ENCODE measurements around the gene VWA8. TPM values are rescaled to one million over a fixed set of nuclear protein-coding genes. Genes with fewer than 3 reads are reported as not detected.
"Not testable (repeated sequence)": the region's sequence is repeated elsewhere in the genome, so short reads cannot be mapped to it uniquely, and the experiment has no call there.

The VWA8 gene
- total RNA-seq, 1 experiment from 2014 or later = 21.4 TPM

DNA sequence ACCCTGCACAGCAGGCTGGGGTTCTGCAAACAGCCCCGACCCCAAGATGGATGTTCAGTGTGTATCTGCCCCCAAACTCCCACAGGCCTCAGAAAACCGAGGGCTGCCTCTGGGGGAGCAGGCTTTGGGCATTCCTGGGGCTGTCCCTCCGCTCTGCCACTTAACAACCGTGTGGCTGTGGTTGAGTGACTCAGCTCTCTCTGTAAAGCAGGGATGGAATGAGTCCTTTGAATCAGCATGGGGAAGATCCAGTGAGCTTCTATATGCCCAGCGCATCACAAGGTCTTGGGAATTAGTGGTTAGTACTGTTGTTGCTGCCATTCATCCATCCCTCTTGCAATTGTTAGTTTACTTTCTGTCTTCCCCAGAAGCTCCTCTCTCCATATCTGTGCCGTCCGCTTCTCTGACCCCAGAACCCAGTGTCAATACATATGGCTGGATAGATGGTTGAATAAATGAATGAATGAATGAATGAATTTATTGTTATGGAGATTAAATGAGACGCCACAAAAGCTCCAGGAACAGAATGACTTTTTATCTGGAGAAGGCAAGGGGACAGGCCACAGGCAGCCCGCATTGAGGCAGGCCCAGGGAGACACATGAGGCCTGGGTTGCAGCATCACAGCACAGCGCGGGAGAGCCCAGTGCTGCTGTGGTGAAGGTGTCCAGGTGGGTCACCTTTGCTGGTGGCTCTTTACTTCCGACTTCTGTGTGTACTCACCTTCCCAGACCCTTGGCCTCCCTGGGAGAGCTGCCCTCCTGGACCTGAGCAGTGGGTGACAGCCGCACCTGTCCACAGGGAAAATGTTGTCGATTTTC is 414.3 kb downstream of the VWA8 start:
- CTCF ChIA-PET = no interaction called here
- no peak overlapping the region for H3K27ac Mint-ChIP-seq (ENCODE audit: low read depth, unreplicated experiment)
- DNase-seq (ENCODE audit: unreplicated experiment) = peak; percentile 46

DNA sequence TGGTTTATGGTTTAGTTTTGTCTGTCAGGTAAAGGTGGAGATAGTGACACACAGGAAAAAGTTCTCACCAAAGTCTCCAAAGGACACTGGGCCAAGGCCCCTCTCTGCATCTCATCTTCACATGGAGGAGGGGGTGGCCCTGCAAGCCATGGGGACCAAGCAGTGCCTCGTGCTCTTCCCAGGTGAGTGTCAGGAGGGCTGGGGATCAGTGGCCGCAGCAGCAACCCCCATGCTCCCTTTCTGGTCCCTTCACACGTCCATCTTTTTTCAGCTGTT is 415.5 kb downstream of the VWA8 start:
- ChIA-PET CTCF (no interaction called here), POLR2A (interaction anchor here (0.6 kb wide), 1 partner anchor 19 kb away, joined by 3 read pairs; no protein-coding TSS in a partner anchor)
- BruUV-seq (replicated peaks) = no TSS peak
- Mint-ChIP-seq H3K4me3 (ENCODE audit: unreplicated experiment) (no peak overlapping the region), H3K36me3 (ENCODE audit: insufficient read depth, unreplicated experiment) (peaks cover 6% of the 10 kb centered on the region), H3K27me3 (ENCODE audit: insufficient read depth, unreplicated experiment) (no peaks in the 10 kb centered on the region), H3K4me1 (ENCODE audit: insufficient read depth, unreplicated experiment) (peaks cover 16% of the 10 kb centered on the region), H3K9me3 (ENCODE audit: unreplicated experiment) (no peaks in the 10 kb centered on the region), H3K27ac (ENCODE audit: low read depth, unreplicated experiment) (no peak overlapping the region)
- intact Hi-C loops (cut with micrococcal nuclease) = no loop called here
- TF ChIP-seq, protein P1, sequence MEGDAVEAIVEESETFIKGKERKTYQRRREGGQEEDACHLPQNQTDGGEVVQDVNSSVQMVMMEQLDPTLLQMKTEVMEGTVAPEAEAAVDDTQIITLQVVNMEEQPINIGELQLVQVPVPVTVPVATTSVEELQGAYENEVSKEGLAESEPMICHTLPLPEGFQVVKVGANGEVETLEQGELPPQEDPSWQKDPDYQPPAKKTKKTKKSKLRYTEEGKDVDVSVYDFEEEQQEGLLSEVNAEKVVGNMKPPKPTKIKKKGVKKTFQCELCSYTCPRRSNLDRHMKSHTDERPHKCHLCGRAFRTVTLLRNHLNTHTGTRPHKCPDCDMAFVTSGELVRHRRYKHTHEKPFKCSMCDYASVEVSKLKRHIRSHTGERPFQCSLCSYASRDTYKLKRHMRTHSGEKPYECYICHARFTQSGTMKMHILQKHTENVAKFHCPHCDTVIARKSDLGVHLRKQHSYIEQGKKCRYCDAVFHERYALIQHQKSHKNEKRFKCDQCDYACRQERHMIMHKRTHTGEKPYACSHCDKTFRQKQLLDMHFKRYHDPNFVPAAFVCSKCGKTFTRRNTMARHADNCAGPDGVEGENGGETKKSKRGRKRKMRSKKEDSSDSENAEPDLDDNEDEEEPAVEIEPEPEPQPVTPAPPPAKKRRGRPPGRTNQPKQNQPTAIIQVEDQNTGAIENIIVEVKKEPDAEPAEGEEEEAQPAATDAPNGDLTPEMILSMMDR (IDR thresholded peaks at IDR 0.05; ENCODE audit: unreplicated experiment) = no peak
- DNase-seq (ENCODE audit: unreplicated experiment) = no peak

More for the DNA sequence above, 414.3 kb downstream of the VWA8 start:
- H3K4me3 Mint-ChIP-seq (ENCODE audit: unreplicated experiment) = no peak overlapping the region
- no peaks in the 10 kb centered on the region for H3K27me3 Mint-ChIP-seq (ENCODE audit: insufficient read depth, unreplicated experiment)
- TF ChIP-seq, protein P1 (IDR thresholded peaks at IDR 0.05; ENCODE audit: unreplicated experiment) = no peak
- peaks cover 6% of the 10 kb centered on the region for H3K36me3 Mint-ChIP-seq (ENCODE audit: insufficient read depth, unreplicated experiment)
- H3K4me1 Mint-ChIP-seq (ENCODE audit: insufficient read depth, unreplicated experiment) = peaks cover 16% of the 10 kb centered on the region
- no TSS peak for BruUV-seq (replicated peaks)
- no peaks in the 10 kb centered on the region for H3K9me3 Mint-ChIP-seq (ENCODE audit: unreplicated experiment)
- POLR2A ChIA-PET = no interaction called here
- intact Hi-C loops (cut with micrococcal nuclease) = no loop called here

- intact Hi-C loops (cut with micrococcal nuclease) = no loop called here
- no TSS peak for BruUV-seq (replicated peaks)
Observed at GRCh38 chr13:41543664-41544300, 417.1 kb downstream of the VWA8 start.

GRCh38 chr13:41542799-41543198 is 418.1 kb downstream of the VWA8 start:
- H3K4me3 Mint-ChIP-seq (ENCODE audit: unreplicated experiment); DNase-seq (ENCODE audit: unreplicated experiment); POLR2A ChIA-PET: not testable (repeated sequence)

More at GRCh38 chr13:41543664-41544300, 417.1 kb downstream of the VWA8 start:
- peaks cover 16% of the 10 kb centered on the region for H3K4me1 Mint-ChIP-seq (ENCODE audit: insufficient read depth, unreplicated experiment)
- no peaks in the 10 kb centered on the region for H3K27me3 Mint-ChIP-seq (ENCODE audit: insufficient read depth, unreplicated experiment)
- no peak for DNase-seq (ENCODE audit: unreplicated experiment)
- H3K4me3 Mint-ChIP-seq (ENCODE audit: unreplicated experiment) = no peak overlapping the region
- no peak overlapping the region for H3K27ac Mint-ChIP-seq (ENCODE audit: low read depth, unreplicated experiment)
- ChIA-PET CTCF (interaction anchor here (0.6 kb wide), 1 partner anchor 60 kb away, joined by 3 read pairs; no protein-coding TSS in a partner anchor), POLR2A (no interaction called here)
- TF ChIP-seq, protein P1 (IDR thresholded peaks at IDR 0.05; ENCODE audit: unreplicated experiment) = no peak
- peaks cover 6% of the 10 kb centered on the region for H3K36me3 Mint-ChIP-seq (ENCODE audit: insufficient read depth, unreplicated experiment)
- no peaks in the 10 kb centered on the region for H3K9me3 Mint-ChIP-seq (ENCODE audit: unreplicated experiment)

More at GRCh38 chr13:41542799-41543198, 418.1 kb downstream of the VWA8 start:
- H3K27me3 Mint-ChIP-seq (ENCODE audit: insufficient read depth, unreplicated experiment); BruUV-seq (replicated peaks); H3K36me3 Mint-ChIP-seq (ENCODE audit: insufficient read depth, unreplicated experiment); H3K27ac Mint-ChIP-seq (ENCODE audit: low read depth, unreplicated experiment); intact Hi-C loops (cut with micrococcal nuclease); CTCF ChIA-PET; H3K9me3 Mint-ChIP-seq (ENCODE audit: unreplicated experiment): not testable (repeated sequence)
- peaks cover 16% of the 10 kb centered on the region for H3K4me1 Mint-ChIP-seq (ENCODE audit: insufficient read depth, unreplicated experiment)

Data from MCF 10A (cell line).